HG02571 (cell line): Measurements from ENCODE around the gene C1orf21.

ENCODE experiments used
- ATAC-seq: cut with Tn5 transposase; IDR thresholded peaks from one replicate; pipeline ENCODE4 v1.9.1; 2021; ENCODE audit warnings: mild to moderate bottlenecking, moderate library complexity; ENCODE audit not compliant: unreplicated experiment

C1orf21 gene

DNA sequence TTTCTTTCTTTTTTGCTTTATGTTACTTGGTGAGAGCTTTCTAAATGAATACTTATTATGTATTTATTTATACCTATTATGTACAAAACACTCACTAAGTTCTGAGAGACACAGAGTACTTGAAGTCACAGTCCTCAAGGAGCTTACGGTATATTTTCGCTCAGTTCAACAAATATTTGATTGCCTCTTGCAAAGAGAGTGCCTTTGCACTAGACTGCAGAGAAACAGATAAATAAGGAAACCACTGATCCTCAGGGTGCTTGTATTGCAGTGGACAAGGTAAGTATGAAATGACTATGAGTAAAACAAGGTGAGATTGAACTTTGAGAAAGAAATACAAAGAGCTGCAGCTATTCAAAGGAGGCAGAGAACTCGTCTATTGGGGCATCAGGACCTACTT is 123.3 kb downstream of the C1orf21 start:
- no peak for ATAC-seq

DNA sequence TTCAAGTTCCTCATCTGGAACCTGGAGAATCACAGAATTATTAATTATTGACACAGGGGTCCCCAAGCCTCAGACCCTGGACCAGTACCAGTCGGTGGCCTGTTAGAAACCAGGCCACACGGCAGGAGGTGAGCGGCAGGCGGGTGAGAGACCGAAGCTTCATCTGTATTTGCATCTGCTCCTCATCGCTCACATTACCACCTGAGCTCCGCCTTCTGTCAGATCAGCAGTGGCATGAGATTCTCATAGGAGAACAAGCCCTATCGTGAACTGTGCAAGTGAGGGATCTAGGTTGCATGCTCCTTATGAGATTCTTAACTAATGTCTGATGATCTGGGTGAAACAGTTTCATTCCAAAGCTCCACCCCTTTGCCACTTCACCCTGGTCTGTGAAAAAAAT is 125.9 kb downstream of the C1orf21 start:
- no peak for ATAC-seq

DNA sequence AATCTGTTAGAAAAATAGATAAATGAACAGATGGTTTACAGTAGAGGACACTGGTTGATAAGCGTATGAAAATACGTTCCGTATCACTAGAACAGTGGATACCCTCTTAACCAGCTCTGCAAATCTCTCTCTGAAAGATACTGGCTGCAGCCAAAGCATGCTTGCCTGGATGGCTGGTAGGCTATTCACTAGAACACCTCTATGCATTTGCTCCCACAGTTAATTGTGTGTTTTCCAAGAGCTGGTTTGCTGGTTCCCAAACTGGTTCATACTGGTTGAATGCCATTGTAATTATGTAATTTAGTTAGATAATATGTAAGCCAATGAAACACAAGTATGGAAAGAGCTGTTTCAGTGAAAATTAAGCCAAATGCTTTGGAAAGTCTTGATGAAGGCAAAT is 126.6 kb downstream of the C1orf21 start:
- ATAC-seq, result no peak

DNA sequence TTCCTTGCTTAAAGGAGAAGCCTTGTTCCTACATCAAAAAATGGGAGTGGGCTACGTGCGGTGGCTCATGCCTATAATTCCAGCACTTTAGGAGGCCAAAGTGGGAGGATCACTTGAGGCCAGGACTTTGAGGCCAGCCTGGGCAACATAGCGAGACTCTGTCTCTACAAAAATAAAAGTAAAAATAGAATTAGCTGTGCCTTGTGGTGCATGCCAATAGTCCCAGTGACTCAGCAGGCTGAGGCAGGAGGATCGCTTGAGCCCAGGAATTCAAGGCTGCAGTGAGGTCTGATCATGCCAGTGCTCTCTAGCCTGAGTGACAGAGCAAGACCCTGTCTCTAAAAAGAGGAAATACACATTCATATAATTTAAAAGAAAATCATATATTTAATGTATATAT is 127.1 kb downstream of the C1orf21 start:
- ATAC-seq, result no peak

DNA sequence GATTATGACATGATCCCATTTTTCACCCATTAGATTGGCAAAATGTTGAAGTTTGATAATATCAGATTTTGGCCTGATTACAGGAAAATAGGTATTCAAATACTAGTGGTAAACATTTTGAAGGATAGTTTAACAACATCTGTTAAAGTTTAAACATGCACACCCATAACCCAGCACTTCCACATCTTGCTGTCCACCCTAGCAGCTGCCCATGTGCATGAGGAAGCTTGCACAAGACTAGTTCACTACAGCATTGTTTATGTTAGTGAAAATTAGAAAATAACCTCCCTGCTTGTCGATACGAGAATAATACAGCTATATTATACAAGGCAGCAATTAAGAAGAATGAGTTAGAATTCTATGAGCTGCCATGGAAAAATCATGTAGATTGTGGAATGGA is 127.6 kb downstream of the C1orf21 start:
- ATAC-seq, result no peak

DNA sequence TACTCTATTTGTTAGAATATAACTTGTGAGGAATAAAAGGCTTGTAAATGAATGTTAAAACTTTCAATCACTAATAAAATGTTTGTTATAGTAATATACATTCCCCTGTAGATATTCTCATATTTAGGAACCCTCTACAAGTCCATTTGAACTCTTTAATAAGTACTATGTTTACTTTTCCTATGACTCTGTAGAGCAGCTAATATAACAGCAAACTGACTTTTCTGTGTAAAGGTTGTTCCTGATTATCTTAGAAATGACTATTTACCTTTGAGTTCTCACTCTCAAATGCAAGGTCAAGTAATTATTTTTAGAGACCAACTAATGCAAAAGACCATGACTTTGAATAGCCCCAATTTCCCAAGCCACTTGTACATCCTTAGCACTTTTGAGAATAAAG is 130.3 kb downstream of the C1orf21 start:
- ATAC-seq, result no peak

DNA sequence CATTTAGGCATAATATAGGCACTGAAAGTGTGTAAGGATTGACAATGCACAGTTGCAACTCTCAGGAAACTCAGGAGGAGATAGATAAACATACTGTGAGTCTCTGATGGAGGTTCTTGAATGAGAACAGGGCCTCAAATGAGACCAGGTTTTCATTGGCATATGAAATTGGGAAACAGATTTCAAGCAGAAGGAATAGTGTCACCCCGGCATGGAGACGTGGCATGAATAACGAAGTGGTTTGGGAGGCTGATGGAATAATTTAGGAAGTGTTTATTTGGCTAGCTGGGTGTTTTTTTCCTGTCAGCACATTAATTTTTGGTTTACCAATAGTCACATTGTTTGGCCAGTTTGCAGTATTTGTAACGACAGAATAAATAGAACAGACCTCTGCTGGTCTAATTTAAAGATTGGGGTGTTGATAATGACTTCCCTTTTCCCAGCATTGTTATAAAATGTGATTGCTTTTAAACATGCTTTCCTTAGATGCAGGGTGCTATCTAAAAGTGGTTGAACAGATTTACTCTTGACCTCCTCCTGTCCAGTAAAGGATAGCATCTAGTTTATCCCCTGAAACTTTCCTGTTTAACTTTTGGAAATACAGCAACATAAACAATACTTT is 132.0 kb downstream of the C1orf21 start:
- ATAC-seq, result no peak

DNA sequence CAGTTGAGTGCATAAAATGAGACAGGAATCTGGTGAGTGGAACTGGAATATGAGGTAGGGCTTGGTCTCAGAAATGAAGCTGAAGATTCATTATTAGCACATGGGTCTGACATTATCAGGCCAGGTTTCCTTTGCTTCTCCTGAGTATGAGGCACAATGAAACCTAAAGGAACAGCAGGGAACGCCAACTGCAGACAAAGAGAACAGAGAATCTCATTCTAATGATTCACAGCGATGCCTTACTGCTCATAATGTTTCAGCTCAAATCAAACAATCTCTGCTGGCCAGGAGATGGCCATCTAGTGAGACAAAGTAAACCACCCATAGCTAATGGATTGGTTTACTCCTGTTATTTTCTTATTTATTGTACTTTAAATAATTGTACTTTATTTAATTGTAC is 133.5 kb downstream of the C1orf21 start:
- no peak for ATAC-seq

DNA sequence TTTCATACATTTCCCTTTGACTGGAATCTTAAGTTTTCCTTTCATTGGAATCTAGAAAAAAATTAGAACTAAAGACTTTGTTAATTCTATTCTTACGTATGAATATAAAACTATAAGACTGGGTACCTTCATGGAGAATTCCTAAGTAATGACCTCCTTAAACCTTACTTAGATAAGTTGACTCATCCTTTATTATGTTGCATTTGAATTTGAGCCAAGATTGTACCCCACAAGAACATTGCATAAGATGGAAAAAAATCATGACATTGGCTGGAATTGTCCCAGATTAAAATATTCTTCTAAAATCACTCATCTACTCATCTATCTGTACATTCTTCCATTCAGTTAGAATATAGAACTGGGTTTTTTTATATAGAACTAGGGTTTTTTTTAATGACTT is 137.4 kb downstream of the C1orf21 start:
- ATAC-seq, result no peak

DNA sequence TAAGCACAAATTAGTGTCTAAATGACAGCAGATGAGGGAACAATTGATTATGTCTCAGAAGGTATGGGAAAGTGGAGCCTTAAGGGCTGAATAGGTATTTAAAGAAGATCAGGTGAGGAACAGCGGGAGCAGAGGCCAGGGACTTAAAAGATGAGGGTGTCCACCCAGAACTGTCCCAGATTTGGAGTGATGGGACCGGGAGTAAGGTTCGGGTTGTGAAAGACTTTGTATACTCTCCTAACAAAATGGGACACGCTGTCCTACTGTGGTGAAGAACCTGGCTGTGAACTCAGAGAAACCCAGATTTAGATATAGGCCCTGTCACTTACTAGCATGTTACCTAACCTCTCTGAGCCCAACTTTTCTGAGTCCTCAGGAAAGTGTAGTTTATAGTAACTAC is 140.6 kb downstream of the C1orf21 start:
- no peak for ATAC-seq

DNA sequence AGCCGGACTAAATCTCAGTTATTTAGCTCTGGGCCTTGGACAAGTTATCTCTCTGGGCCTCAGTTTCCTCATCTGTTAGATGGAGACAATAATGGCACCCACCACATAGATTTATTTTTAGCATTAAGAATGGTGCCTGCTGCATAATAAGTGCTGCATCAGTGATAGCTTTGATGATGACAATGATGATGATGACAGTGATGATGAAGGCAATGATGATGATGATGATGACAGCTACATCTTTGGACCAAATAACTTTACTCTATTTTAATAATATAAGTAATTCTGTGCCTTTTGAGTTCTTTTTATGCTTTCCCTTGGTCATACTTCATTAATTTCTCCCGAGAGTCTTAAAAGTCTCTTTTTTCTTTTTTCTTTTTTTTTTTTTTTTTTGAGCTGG is 143.4 kb downstream of the C1orf21 start:
- ATAC-seq, result no peak

DNA sequence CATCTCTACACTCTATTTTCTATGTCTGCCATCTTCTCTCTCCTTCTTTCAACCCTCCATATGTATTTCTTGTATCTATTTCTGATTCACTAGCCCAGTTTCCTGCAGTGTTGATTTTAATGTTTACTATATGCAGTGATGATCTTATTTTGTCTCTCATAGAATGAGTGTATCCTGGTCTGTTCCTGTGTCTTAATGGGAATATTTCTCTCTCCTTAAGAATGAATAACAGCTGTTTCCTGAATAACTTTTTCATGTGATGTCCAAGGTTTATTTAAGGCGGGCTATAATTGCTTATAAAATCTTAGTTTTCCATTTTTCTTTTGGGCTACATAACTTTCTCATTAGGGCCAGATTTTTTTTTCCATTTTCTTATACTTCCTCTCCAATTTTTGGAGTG is 144.5 kb downstream of the C1orf21 start:
- no peak for ATAC-seq

DNA sequence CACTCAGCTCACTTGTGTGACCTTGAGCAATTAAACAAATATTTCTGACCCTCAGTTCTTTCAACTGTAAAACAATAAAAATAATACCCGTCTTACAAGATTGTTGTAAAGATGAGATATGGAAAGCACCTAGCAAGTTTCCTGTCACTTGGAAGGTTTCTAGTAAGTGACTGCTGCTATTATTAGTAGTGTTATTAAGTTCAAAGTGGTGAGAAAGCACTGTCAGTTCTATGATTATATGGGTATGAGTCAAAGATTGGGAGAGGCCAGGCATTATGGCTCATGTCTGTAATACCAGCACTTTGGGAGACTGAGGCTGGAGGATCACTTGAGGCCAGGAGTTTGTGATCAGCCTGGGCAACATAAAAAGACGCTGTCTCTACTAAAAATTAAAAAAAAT is 145.4 kb downstream of the C1orf21 start:
- ATAC-seq, result no peak

DNA sequence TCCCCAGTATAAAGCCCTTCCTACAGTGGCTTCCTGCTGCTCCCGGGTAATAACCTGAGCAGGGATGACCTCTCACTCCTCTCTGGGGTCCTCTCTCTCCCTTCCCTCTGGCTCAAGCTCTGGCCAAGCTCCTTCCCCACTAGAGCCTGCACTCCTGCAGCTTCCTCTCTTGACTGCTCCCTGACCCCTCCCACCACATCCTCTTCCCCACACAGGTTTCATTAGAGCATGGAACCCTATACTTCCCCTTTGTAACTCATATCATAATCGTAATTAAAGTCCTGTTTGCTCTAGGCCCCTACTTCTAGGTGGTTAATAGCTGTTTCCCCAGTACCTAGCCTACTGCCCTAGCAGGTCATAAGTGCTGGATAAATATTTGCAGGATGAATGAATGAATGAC is 146.2 kb downstream of the C1orf21 start:
- ATAC-seq, result no peak

DNA sequence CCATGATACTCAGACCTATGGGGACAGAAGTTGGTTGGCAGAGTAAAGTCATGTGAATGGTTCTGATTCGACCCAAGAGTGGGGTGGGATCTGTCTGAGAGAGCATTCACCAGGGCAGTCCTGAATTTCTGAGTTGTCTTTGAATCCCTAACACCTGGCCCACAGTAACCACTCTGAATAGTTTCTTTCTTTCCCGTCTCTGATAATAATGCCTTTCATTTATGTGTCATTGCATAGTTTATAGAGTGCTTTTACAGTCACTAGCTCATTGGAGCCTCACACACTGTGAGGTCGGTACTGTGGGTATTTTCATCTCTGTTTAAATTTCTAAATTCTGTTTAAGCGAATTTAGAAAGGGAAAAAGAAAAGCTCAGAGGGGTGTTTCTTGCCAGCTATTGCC is 147.1 kb downstream of the C1orf21 start:
- ATAC-seq, result no peak

DNA sequence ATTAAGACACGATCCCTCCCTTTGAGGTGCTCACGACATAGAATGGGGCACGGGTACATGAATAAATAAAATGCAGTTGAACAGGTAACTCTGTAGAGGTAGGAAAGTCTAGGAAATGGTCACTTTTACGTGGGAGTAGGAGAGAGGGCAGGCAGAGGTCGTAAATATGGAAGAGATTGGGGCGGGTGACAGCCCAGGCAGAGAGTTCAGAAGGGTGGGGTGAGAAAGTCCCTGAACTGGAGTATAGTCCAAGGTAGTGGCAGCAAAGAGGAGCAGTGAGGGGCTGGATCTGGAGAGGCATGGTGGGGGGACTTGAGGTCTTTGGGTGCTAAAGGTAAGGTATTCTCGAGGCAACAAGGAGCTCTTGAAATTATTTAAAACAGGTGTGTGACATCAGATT is 147.9 kb downstream of the C1orf21 start:
- ATAC-seq, result no peak

DNA sequence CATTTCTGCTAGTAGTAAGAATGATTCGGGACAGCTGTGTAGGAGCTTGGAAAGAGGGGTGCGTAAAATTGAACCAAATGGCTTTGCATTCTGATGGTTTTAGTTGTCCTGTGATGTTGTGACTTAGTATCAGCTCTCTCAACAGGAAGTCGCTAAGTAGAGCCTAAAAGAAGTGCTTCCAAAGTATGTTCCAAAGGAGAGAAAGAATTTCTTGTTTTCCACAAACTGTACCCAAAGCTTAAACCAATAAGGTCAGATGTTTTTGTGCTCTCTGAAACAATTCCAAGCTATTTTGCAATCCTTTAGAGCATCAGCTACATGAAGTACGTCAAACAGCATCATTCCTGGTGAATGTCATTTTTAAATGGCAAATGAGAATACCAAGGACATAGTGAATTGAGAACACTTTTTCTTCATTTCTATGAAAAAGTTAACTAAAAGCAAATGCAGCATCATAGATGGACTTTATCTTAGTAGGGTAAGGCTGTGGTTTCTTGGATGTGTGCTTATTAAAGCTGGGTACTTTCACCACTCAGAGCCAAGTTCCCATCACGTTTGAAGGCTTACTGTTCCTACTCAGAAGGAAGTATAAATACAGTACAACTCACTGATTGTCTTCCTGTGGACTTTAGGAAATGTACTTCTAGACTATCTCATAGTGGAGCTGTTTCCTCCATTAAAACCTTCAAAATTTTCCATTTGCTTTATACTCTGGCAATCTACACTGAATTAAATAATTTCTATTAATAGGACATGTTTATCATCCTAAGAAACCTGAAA is 148.6 kb downstream of the C1orf21 start:
- no peak for ATAC-seq

DNA sequence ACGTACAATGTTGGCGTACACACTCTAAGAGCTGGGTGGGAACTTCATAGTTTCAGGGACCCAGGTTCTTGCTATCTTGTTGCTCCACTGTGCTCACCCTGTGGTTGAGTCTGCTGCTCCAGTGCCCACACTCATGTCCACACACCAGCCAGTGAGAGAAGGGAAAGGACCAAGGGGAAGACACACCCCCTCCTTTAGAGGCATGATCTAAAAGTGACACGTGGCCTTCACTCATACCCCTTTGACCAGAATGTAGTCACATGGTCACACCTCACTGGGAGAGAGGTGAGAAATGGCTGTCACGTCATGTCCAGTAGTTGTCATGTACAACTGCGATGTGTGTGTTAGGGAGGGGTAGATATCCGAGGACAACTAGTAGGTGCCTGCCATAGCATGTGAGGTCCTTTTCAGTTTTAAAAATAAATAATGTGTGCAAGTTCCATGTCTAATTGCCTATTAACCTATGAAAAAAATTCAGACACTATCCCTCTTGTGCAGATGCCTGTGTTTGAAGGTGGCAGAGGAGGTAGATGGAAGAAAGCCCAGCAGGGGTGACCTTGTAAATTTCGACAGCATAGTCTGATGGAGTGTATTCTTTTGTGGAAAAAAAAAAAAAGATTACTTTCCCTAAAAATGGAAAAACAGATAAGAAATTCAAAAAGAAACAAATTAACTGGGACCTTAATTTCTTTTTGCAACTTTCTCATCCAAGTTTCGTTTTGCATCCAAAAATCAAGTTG is 149.6 kb downstream of the C1orf21 start:
- ATAC-seq, result no peak

DNA sequence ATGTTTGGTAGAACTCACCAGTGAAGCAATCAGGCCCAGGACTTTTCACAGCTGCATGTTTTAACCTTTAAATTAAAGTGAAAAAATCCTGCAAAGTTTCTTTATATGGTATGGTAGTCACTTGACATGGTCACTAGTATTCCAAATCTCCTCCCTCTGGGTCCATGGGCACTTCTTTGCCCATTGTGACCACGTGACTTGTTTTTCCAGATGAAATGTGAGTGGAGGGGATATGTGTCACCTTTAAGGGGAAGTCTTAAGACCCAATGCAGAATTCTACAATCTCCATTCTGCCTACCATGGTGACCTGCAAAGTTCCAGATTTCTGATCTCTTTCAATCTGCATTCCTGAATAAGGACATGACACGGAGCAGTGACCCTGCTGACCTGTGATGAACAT is 152.8 kb downstream of the C1orf21 start:
- no peak for ATAC-seq

DNA sequence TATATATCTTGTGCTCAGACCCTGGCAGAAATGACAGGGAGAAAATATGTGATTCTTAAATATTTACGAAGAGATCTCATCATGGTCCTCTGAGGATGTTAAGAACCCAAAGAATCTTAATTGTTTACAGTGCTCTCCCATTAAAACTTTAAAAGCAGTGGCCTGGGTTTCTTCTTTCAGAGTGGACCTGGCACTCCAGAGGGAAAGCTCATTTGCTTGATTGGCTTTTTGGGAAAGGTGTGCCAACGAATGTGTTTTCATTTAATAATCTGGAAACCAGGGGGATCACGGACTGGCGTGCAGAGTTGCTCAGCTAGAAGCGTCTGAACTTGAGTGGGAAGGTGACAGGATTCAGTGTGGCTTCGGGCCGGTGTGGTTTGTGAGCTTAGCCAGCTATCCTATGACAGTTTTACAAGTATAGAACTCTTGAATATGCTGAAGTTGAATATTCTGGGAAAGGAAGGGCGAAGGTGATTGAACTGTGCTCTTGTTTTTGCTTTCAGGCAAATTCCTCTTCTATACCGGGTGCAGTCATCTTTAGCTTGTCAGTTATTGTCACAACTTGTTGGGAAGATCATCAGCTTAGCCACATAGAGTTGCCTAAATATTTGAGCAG is 154.8 kb downstream of the C1orf21 start:
- ATAC-seq, result no peak

DNA sequence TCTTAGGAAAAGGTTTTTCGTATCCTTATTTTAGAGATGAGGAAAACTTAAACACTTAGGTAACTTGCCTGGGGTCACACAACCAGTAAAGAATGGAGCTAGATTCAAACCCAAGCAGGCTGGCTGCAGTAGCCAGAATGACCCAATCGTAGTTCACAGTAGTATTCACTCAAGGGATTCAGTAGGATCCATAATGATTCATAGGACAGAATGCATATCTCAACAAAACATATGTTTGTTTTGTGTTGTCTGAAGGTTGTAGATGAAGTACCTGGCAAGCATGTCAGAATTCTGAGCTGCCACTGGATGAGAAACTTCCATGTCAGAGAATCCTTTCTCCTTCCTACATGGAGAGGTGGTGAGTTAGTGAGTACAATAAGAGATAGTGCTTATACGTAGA is 155.5 kb downstream of the C1orf21 start:
- no peak for ATAC-seq

DNA sequence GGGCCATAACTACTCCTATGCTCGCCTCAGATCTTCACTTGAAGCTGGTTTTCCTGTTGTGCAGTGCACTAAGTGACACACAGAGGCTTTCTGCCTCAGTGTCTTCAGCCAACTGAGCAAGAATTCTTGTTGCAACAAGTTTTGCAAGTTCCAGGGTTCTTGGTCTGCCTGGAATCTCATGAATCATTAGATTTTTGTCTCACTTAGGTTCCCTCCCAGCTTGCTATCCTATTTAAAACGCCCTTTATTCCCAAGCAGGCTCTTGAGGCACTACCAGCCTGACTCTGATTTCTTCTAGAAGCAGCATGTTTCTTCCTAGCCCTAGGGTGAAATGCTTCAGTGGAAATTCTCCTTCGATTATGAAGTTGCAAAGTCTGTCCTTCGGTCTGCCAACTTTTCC is 158.8 kb downstream of the C1orf21 start:
- no peak for ATAC-seq
